ACC112 (cell line): ENCODE results near the gene IL32.

Experiments used
- H2AFZ ChIP-seq: fragments of 200-600 bp; sonication (generic); one replicate; pipeline ENCODE4 v1.6.0; 2017; ENCODE audit warnings: antibody characterized with exemption, low read length; ENCODE audit not compliant: unreplicated experiment
- H3K27ac ChIP-seq: fragments of 200-600 bp; sonication (generic); 2 replicates; pipeline ENCODE4 v1.5.1; 2014; ENCODE audit warnings: low read depth, mild to moderate bottlenecking, antibody characterized with exemption, low read length, moderate library complexity
- H3K27me3 ChIP-seq: fragments of 200-600 bp; sonication (generic); 2 replicates; pipeline ENCODE4 v1.6.1; 2014; ENCODE audit warnings: mild to moderate bottlenecking, antibody characterized with exemption, low read length, moderate library complexity, mixed read lengths; ENCODE audit not compliant: insufficient read depth
- H3K36me3 ChIP-seq: fragments of 200-600 bp; sonication (generic); 2 replicates; pipeline ENCODE4 v1.6.1; 2016; ENCODE audit warnings: mild to moderate bottlenecking, antibody characterized with exemption, low read length, moderate library complexity, mixed read lengths; ENCODE audit not compliant: insufficient read depth
- H3K4me1 ChIP-seq: fragments of 200-600 bp; sonication (generic); one replicate; pipeline ENCODE4 v1.6.1; 2016; ENCODE audit warnings: low read length, mixed read lengths; ENCODE audit not compliant: insufficient read depth, unreplicated experiment, control insufficient read depth
- H3K4me3 ChIP-seq: fragments of 200-600 bp; sonication (generic); 2 replicates; pipeline ENCODE4 v1.5.1; 2014; ENCODE audit warnings: mild to moderate bottlenecking, low read depth, low read length
- H3K79me2 ChIP-seq: fragments of 200-600 bp; sonication (generic); one replicate; pipeline ENCODE4 v1.6.0; 2016; ENCODE audit warnings: low read length; ENCODE audit not compliant: control insufficient read depth, unreplicated experiment, insufficient read depth

IL32 gene

DNA sequence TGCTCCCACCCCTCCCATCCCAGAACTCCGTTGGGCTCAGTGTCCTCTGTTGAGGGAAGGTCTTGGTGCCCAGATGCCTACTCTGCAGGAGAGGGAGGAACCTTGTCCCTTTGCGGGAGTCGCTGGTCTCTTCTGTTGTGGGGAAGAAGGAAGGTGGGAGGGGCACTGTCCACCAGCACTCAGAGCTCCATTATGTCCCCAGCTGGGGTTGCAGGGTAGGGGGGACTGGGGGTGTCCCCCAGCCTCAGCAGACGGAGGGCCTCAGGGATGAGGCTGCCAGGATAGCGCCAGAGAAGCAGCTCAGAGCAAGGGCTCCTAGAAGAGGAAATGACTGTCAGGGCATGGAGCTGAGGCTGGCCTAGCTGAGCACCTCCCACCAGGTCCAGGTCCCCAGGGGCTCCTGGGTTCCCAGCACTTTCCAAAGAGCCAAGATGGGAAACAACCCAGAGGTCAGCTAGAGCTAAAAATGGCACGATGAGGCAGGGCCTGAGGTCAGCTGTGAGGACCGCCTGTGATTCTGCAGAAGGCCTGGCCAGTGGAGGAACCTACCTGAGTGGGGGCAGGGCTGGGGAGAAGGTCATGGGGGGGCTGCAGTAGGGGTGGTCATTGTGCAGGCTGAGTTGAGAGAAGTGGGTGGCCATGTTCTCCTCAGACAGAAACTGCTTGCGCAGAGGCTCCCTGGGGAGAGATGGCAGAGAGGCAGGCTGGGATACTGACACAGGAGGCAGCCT lies 42.6 kb upstream of the IL32 start:
- H3K27ac ChIP-seq: peak overlapping the region; percentile 99
- peak overlapping the region; percentile 93 for H3K4me3 ChIP-seq

GRCh38 chr16:3023415-3023668 lies 42.1 kb upstream of the IL32 start:
- Histone ChIP-seq H3K4me1 (peaks cover 10% of the 10 kb centered on the region), H3K4me3 (peak overlapping the region; percentile 93), H3K79me2 (no peaks in the 10 kb centered on the region), H3K36me3 (no peaks in the 10 kb centered on the region), H2AFZ (no peak overlapping the region), H3K27me3 (no peaks in the 10 kb centered on the region), H3K27ac (peak overlapping the region; percentile 99)

More for the DNA sequence above, 42.6 kb upstream of the IL32 start:
- H3K27me3 ChIP-seq: no peaks in the 10 kb centered on the region
- H3K36me3 ChIP-seq: no peaks in the 10 kb centered on the region
- peaks cover 10% of the 10 kb centered on the region for H3K4me1 ChIP-seq
- no peaks in the 10 kb centered on the region for H3K79me2 ChIP-seq
- no peak overlapping the region for H2AFZ ChIP-seq

DNA sequence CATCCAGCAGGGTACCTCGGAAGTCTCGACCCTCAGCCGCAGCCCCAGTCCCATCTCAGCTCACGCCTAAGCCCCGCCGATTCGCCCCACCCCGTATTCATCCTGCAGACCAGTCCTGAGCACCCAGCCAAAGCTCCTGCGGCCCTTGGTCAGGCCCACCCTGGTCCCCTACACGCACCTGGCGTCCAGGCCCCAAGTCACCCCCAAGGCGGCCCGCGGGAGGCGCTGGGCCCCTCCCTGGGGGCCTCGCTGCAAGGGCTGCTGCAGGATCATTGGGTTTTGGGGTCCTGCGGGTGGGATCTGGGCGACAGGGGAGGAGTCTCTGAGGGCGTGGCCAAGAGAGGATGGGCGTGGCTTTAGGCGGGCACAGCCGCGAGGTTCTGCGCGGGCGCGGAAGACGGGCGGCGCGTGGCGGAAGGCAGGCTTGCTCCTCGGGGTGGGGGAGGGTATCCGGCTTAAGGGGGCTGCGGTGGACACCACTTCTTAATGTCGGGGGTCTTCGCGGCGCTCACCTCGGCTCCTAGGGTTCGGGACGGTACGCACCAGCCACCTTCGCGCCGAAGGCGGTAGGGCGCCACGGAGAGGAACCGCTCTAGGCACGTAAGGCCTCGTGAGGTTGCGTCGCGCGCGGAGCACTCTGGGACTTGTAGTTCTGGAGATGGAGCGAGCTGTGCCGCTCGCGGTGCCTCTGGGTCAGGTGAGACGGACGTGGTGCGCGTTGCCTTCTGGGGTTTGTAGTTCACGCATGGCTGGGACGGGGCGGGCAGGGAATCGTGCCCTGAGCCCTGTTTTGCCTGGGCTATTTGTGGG lies 41.6 kb upstream of the IL32 start, which contains the start of the genes HCFC1R1 and THOC6:
Gene HCFC1R1 (minus strand): TSS at position 274 of the 810 bp plus-strand sequence. CDS start 1 bp downstream, at position 273.
Gene THOC6 (plus strand): TSS at position 367 of the 810 bp plus-strand sequence. CDS start 292 bp downstream, at position 659.
- no peaks in the 10 kb centered on the region for H3K27me3 ChIP-seq
- peak within 1 kb of the TSS; percentile 93 for H3K4me3 ChIP-seq
- no peaks in the 10 kb centered on the region for H3K36me3 ChIP-seq
- peak within 1 kb of the TSS; percentile 99 for H3K27ac ChIP-seq
- H3K4me1 ChIP-seq: peaks cover 10% of the 10 kb centered on the region
- H2AFZ ChIP-seq: no peak within 1 kb of the TSS
- H3K79me2 ChIP-seq: no peaks in the 10 kb centered on the region

DNA sequence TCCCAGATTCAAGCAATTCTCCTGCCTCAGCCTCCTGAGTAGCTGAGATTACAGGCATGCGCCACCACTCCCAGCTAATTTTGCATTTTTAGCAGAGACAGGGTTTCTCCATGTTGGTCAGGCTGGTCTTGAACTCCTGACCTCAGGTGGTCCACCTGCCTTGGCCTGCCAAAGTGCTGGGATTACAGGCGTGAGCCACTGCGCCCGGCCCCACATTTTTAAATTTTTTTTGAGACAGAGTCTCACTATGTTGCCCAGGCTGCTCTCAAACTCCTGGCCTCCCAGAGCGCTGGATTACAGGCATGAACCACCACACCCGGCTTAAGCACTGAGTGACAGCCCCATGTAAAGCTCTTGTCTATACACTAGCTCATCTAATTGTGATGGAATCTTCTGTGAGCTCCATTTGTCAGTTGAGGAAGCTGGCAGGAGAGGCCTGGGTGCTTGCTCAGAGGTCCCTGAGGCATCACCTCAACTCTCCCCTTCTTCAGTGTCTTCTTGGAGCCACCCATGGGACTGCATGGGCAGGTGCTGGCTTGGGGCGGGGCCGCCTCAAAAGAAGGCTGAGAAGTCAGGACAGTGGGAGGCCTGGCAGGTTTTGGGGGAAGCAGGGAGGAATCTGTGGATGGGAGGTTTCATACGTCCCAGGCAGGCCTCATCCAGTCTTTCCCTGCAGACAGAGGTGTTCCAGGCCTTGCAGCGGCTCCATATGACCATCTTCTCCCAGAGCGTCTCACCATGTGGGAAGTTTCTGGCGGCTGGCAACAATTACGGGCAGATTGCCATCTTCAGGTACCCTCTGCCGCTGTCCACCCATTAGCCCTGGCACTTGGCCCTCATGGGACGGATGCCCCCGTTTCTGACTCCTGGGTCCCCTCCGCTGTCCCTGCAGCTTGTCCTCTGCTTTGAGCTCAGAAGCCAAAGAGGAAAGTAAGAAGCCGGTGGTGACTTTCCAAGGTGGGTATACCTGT lies 40.1 kb upstream of the IL32 start:
- no peaks in the 10 kb centered on the region for H3K36me3 ChIP-seq
- H3K27ac ChIP-seq: no peak overlapping the region
- no peak overlapping the region for H3K4me3 ChIP-seq

DNA sequence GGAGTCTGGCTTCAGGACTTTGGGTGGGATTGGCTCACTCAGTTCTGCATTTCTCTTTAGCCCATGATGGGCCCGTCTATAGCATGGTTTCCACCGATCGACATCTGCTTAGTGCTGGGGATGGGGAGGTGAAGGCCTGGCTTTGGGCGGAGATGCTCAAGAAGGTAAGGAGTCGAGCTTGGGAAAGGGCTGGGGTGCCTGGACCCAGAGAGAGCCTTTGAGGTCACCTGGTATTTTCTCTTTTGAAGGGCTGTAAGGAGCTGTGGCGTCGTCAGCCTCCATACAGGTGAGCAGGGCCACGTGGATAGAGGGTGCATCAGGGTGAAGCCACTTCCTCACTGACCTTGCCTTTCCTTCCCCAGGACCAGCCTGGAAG lies 39.4 kb upstream of the IL32 start:
- H3K27ac ChIP-seq: no peak overlapping the region
- no peaks in the 10 kb centered on the region for H3K36me3 ChIP-seq
- no peak overlapping the region for H3K4me3 ChIP-seq
- no peaks in the 10 kb centered on the region for H3K27me3 ChIP-seq
- no peak overlapping the region for H2AFZ ChIP-seq
- H3K4me1 ChIP-seq: peaks cover 10% of the 10 kb centered on the region
- H3K79me2 ChIP-seq: no peaks in the 10 kb centered on the region

More for the DNA sequence above, 40.1 kb upstream of the IL32 start:
- Histone ChIP-seq H3K79me2 (no peaks in the 10 kb centered on the region), H2AFZ (no peak overlapping the region), H3K27me3 (no peaks in the 10 kb centered on the region), H3K4me1 (peaks cover 10% of the 10 kb centered on the region)

GRCh38 chr16:3026609-3027488 lies 38.6 kb upstream of the IL32 start:
- Histone ChIP-seq H3K4me3 (no peak overlapping the region), H3K36me3 (no peaks in the 10 kb centered on the region), H3K4me1 (peaks cover 10% of the 10 kb centered on the region), H3K27me3 (no peaks in the 10 kb centered on the region), H2AFZ (no peak overlapping the region), H3K27ac (no peak overlapping the region), H3K79me2 (no peaks in the 10 kb centered on the region)

GRCh38 chr16:3027489-3027795 lies 38.0 kb upstream of the IL32 start:
- H3K27me3 ChIP-seq: peaks cover 4% of the 10 kb centered on the region
- no peak overlapping the region for H2AFZ ChIP-seq
- H3K36me3 ChIP-seq: no peaks in the 10 kb centered on the region
- no peak overlapping the region for H3K27ac ChIP-seq
- no peaks in the 10 kb centered on the region for H3K79me2 ChIP-seq
- peaks cover 10% of the 10 kb centered on the region for H3K4me1 ChIP-seq
- no peak overlapping the region for H3K4me3 ChIP-seq

GRCh38 chr16:3027983-3028715 lies 37.3 kb upstream of the IL32 start:
- Histone ChIP-seq H3K36me3 (no peaks in the 10 kb centered on the region), H3K79me2 (no peaks in the 10 kb centered on the region), H3K4me1 (peaks cover 3% of the 10 kb centered on the region), H2AFZ (no peak overlapping the region), H3K27me3 (peaks cover 7% of the 10 kb centered on the region), H3K27ac (no peak overlapping the region), H3K4me3 (no peak overlapping the region)

- Histone ChIP-seq H3K27ac (no peak overlapping the region), H2AFZ (no peak overlapping the region), H3K4me1 (no peaks in the 10 kb centered on the region), H3K27me3 (peaks cover 13% of the 10 kb centered on the region), H3K4me3 (no peak overlapping the region), H3K36me3 (no peaks in the 10 kb centered on the region), H3K79me2 (no peaks in the 10 kb centered on the region)
These were observed 36.6 kb upstream of the IL32 start for GRCh38 chr16:3028716-3029319.
